ENCODE measurements around the gene SERPIND1. TPM values are rescaled to one million over a fixed set of nuclear protein-coding genes. Genes with fewer than 3 reads are reported as not detected.
"Not testable (repeated sequence)": the region's sequence is repeated elsewhere in the genome, so short reads cannot be mapped to it uniquely, and the experiment has no call there.

Gene SERPIND1
- total RNA-seq, 1 donor from 2014 or later = not detected

- no peak for TF ChIP-seq CTCF (IDR thresholded peaks at IDR 0.05; ENCODE audit: insufficient read depth, low read length, severe bottlenecking)
- H3K4me3 ChIP-seq (ENCODE audit: low read depth, low read length) = no peak overlapping the region
- FAIRE-seq (no peak), DNase-seq (ENCODE audit: low read depth) (no peak)
- H3K27me3 ChIP-seq (ENCODE audit: control insufficient read depth, insufficient read depth, low read length) = no peaks in the 10 kb centered on the region
- peaks cover 14% of the 10 kb centered on the region for H3K36me3 ChIP-seq (ENCODE audit: control insufficient read depth, insufficient read depth, low read length)
Observed at GRCh38 chr22:20729194-20729593, 44.7 kb upstream of the SERPIND1 start.

GRCh38 chr22:20732431-20732830 lies 41.5 kb upstream of the SERPIND1 start:
- H3K4me3 ChIP-seq (ENCODE audit: low read depth, low read length); H3K36me3 ChIP-seq (ENCODE audit: control insufficient read depth, insufficient read depth, low read length); H3K27me3 ChIP-seq (ENCODE audit: control insufficient read depth, insufficient read depth, low read length); FAIRE-seq; DNase-seq (ENCODE audit: low read depth): not testable (repeated sequence)

- not testable (repeated sequence) for H3K36me3 ChIP-seq (ENCODE audit: control insufficient read depth, insufficient read depth, low read length); H3K27me3 ChIP-seq (ENCODE audit: control insufficient read depth, insufficient read depth, low read length); H3K4me3 ChIP-seq (ENCODE audit: low read depth, low read length); FAIRE-seq; DNase-seq (ENCODE audit: low read depth)
Observed at GRCh38 chr22:20735356-20736162, 38.4 kb upstream of the SERPIND1 start.

- not testable (repeated sequence) for FAIRE-seq; H3K36me3 ChIP-seq (ENCODE audit: control insufficient read depth, insufficient read depth, low read length); H3K4me3 ChIP-seq (ENCODE audit: low read depth, low read length); H3K27me3 ChIP-seq (ENCODE audit: control insufficient read depth, insufficient read depth, low read length); DNase-seq (ENCODE audit: low read depth)
Observed at GRCh38 chr22:20736891-20737290, 37.0 kb upstream of the SERPIND1 start.

- H3K36me3 ChIP-seq (ENCODE audit: control insufficient read depth, insufficient read depth, low read length) = peaks cover 7% of the 10 kb centered on the region
Observed at GRCh38 chr22:20738394-20739089, 35.4 kb upstream of the SERPIND1 start.

GRCh38 chr22:20740222-20740951 lies 33.5 kb upstream of the SERPIND1 start:
- Histone ChIP-seq H3K27me3 (ENCODE audit: control insufficient read depth, insufficient read depth, low read length) (no peaks in the 10 kb centered on the region), H3K4me3 (ENCODE audit: low read depth, low read length) (no peak overlapping the region), H3K36me3 (ENCODE audit: control insufficient read depth, insufficient read depth, low read length) (peaks cover 7% of the 10 kb centered on the region)
- TF ChIP-seq CTCF (IDR thresholded peaks at IDR 0.05; ENCODE audit: insufficient read depth, low read length, severe bottlenecking) = no peak
- FAIRE-seq = no peak
- DNase-seq (ENCODE audit: low read depth) = no peak

More at GRCh38 chr22:20738394-20739089, 35.4 kb upstream of the SERPIND1 start:
- FAIRE-seq = no peak
- no peak for DNase-seq (ENCODE audit: low read depth)
- Histone ChIP-seq H3K27me3 (ENCODE audit: control insufficient read depth, insufficient read depth, low read length) (no peaks in the 10 kb centered on the region), H3K4me3 (ENCODE audit: low read depth, low read length) (no peak overlapping the region)
- TF ChIP-seq CTCF (IDR thresholded peaks at IDR 0.05; ENCODE audit: insufficient read depth, low read length, severe bottlenecking) = no peak

- FAIRE-seq = no peak
- Histone ChIP-seq H3K27me3 (ENCODE audit: control insufficient read depth, insufficient read depth, low read length) (no peaks in the 10 kb centered on the region), H3K4me3 (ENCODE audit: low read depth, low read length) (no peak overlapping the region), H3K36me3 (ENCODE audit: control insufficient read depth, insufficient read depth, low read length) (peaks cover 8% of the 10 kb centered on the region)
- TF ChIP-seq CTCF (IDR thresholded peaks at IDR 0.05; ENCODE audit: insufficient read depth, low read length, severe bottlenecking) = no peak
- DNase-seq (ENCODE audit: low read depth) = no peak
Observed at GRCh38 chr22:20741008-20741633, 32.8 kb upstream of the SERPIND1 start.
